Measurements from ENCODE around the gene TXK.

TXK gene

GRCh38 chr4:48073567-48074103 lies 60.4 kb downstream of the TXK start:
- ATAC-seq (replicated peaks), result no peak
- H3K36me3 Mint-ChIP-seq, result no peaks in the 10 kb centered on the region
- H3K4me1 Mint-ChIP-seq, result no peaks in the 10 kb centered on the region
- H3K4me3 Mint-ChIP-seq, result no peak overlapping the region
- no peaks in the 10 kb centered on the region for H3K9me3 Mint-ChIP-seq
- H3K27ac Mint-ChIP-seq, result no peak overlapping the region
- DNase-seq, result no peak
- no peaks in the 10 kb centered on the region for H3K27me3 Mint-ChIP-seq

DNA sequence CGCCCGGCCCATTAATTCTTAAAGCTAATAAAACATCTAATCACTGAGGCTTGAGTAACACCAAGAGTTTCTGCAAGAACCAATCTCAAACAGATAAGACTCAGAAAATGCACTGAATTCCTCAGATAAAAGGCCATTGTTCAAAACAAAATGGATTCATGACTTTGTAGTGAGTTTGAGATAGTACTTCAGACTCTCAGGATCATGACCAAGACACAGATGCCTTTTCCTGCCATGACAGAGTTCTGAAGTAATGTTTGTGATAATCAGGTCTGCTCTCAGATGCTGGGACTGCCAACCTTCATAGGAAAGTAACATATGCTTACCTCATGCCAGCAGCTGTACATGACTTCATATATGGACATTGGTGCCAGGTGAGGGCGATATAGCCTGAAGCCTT lies 62.9 kb downstream of the TXK start:
- Mint-ChIP-seq H3K27ac (no peak overlapping the region), H3K27me3 (no peaks in the 10 kb centered on the region)

GRCh38 chr4:48069026-48069425 lies 65.0 kb downstream of the TXK start:
- Mint-ChIP-seq H3K4me1 (peaks cover 9 to 23% of the 10 kb centered on the region in 2 donors), H3K27me3 (no peaks in the 10 kb centered on the region), H3K4me3 (no peak overlapping the region), H3K9me3 (no peaks in the 10 kb centered on the region), H3K27ac (no peak overlapping the region), H3K36me3 (peaks cover 0 to 3% of the 10 kb centered on the region in 2 donors)
- no peak for ATAC-seq (replicated peaks)
- no peak for DNase-seq

More for the DNA sequence above, 62.9 kb downstream of the TXK start:
- peaks cover 0 to 2% of the 10 kb centered on the region in 2 donors for H3K4me1 Mint-ChIP-seq
- no peaks in the 10 kb centered on the region for H3K36me3 Mint-ChIP-seq
- no peak overlapping the region for H3K4me3 Mint-ChIP-seq
- DNase-seq (no peak), ATAC-seq (replicated peaks) (no peak)
- H3K9me3 Mint-ChIP-seq, result no peaks in the 10 kb centered on the region

GRCh38 chr4:48068182-48068581 lies 65.9 kb downstream of the TXK start:
- no peak for ATAC-seq (replicated peaks)
- Mint-ChIP-seq H3K9me3 (no peaks in the 10 kb centered on the region), H3K27ac (no peak overlapping the region)

DNA sequence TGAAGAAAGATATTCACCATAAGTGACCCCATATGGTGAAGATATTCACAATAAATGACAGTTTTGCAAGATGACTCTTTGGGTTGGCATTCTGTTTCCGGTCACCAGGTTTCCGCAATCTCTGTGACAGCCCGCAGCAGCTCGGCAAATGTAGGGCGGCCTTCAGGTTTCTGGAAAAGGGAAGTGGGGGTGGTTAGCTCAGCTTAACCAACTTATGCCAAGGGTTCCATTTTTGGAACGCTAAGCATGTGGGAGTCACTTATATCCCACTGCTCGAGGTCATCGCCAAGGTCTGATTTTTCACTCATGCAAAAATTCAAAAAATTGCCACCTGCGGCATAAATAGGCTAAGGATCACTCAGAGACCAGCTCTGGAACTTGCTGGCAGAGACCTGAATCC lies 66.5 kb downstream of the TXK start:
- no peak for DNase-seq
- H3K27me3 Mint-ChIP-seq, result no peaks in the 10 kb centered on the region
- ATAC-seq (replicated peaks), result no peak
- peaks cover 9 to 26% of the 10 kb centered on the region in 2 donors for H3K4me1 Mint-ChIP-seq
- H3K9me3 Mint-ChIP-seq, result no peaks in the 10 kb centered on the region
- H3K36me3 Mint-ChIP-seq, result peaks cover 0 to 3% of the 10 kb centered on the region in 2 donors
- H3K27ac Mint-ChIP-seq, result no peak overlapping the region
- no peak overlapping the region for H3K4me3 Mint-ChIP-seq

More at GRCh38 chr4:48068182-48068581, 65.9 kb downstream of the TXK start:
- DNase-seq, result no peak
- H3K36me3 Mint-ChIP-seq, result peaks cover 0 to 3% of the 10 kb centered on the region in 2 donors
- peaks cover 9 to 26% of the 10 kb centered on the region in 2 donors for H3K4me1 Mint-ChIP-seq
- H3K27me3 Mint-ChIP-seq, result no peaks in the 10 kb centered on the region
- no peak overlapping the region for H3K4me3 Mint-ChIP-seq

DNA sequence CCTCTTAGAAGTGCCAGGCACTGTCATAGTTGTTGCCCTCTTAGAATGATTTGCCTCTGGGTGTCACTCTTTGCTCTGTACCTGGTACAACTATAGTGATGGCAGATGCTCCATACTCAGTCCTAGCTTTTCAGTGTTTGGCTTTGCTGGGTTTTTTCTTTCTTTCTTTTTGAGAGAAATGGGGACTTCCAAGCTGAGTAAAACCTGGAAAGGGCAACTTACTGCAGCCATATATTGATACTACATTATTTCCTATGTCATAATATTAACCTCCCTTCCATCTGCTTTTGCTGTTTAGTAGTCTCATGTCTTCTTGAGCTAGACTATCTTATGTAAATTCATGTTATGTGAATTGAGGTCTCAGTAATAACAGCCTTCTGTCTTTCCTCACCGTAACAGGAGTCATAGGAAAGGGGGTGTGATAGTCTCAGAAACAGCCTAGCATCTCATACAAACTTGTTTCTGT lies 68.4 kb downstream of the TXK start:
- peak; percentile 82 to 86 for ATAC-seq (replicated peaks)
- peaks cover 5 to 10% of the 10 kb centered on the region in 2 donors for H3K27me3 Mint-ChIP-seq

DNA sequence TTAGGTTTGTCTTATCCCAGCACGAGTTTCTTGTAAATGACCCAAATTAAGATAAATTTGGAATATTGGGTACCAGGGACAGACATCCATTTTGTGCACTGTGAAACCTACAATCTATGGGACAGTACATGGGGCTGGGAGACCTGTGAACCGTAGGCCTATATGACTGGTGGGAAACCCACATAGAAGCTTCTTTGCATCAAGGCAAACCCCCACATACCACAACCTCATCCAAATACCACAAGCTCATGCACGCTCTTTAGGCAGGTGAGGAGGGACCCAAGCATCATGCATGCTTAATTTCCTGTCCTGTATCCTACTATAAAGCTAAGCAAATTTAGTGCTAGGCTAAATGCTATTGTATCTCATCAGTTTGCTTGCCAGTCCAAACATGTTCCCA lies 69.7 kb downstream of the TXK start:
- Mint-ChIP-seq H3K27ac (no peak overlapping the region), H3K27me3 (peaks cover 11 to 18% of the 10 kb centered on the region in 2 donors), H3K36me3 (peaks cover 3 to 8% of the 10 kb centered on the region in 2 donors), H3K4me1 (peaks cover 9 to 26% of the 10 kb centered on the region in 2 donors), H3K9me3 (peaks cover 6 to 7% of the 10 kb centered on the region in 2 donors), H3K4me3 (no peak overlapping the region)
- ATAC-seq (replicated peaks), result peak; percentile 79 to 88
- DNase-seq, result peak; percentile 31

More for the DNA sequence above, 68.4 kb downstream of the TXK start:
- no peak overlapping the region for H3K4me3 Mint-ChIP-seq
- H3K36me3 Mint-ChIP-seq, result peaks cover 3 to 4% of the 10 kb centered on the region in 2 donors
- peaks cover 2 to 5% of the 10 kb centered on the region in 2 donors for H3K9me3 Mint-ChIP-seq
- H3K27ac Mint-ChIP-seq, result peak overlapping the region; percentile 56
- peak; percentile 19 for DNase-seq
- H3K4me1 Mint-ChIP-seq, result peaks cover 9 to 26% of the 10 kb centered on the region in 2 donors

DNA sequence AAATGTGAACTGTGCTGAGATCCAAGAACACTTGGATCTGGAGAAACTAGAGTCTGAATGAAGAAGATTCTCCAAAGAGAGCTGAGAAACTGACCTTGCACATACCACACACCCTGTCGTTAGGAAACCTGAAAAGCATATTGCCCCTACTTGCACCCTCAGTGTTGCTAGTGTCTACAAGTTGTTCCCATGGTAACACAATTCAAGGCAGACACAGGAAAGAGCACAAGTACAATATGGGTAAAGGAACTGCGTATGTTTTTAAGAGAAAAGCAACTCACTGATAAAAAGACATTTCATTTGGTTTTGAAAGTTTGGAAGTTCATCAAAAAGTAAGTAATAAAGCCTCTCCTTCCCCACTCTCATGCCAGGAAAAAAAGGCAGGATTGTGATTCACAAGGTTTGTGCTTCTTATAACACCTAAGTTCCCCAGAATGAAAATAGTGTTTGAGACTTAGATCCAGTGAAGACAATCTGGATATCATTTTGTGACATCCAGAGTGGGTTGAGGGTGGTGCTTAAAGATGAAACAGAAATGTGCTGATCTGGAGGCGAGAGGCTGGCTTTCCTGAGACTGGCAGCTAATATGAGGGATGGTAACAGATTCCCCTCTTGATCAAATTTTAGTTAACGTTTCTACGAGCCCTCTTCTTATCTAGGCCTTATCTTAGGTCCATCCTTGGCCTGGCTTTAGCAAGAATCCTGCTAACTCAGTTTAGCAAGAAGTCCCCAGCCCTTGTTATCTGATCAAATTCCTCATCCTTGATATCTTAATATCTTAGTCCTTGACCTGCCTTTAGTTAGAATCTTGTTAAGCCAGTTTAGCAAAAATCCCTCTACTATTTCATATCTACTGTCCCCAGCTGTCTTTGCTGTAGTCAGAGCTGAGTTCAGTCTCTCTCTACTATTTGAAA lies 75.2 kb downstream of the TXK start:
- no peak overlapping the region for H3K27ac Mint-ChIP-seq
- ATAC-seq (replicated peaks), result no peak
- H3K27me3 Mint-ChIP-seq, result peaks cover 20 to 28% of the 10 kb centered on the region in 2 donors

GRCh38 chr4:48051078-48051477 lies 83.0 kb downstream of the TXK start:
- DNase-seq, result no peak
- H3K36me3 Mint-ChIP-seq, result no peaks in the 10 kb centered on the region
- no peak overlapping the region for H3K4me3 Mint-ChIP-seq
- no peaks in the 10 kb centered on the region for H3K9me3 Mint-ChIP-seq
- ATAC-seq (replicated peaks), result no peak
- peaks cover 20 to 41% of the 10 kb centered on the region in 2 donors for H3K4me1 Mint-ChIP-seq
- H3K27me3 Mint-ChIP-seq, result peaks cover 6 to 14% of the 10 kb centered on the region in 2 donors
- H3K27ac Mint-ChIP-seq, result no peak overlapping the region

More for the DNA sequence above, 75.2 kb downstream of the TXK start:
- Mint-ChIP-seq H3K9me3 (peaks cover 6 to 7% of the 10 kb centered on the region in 2 donors), H3K36me3 (peaks cover 3 to 6% of the 10 kb centered on the region in 2 donors), H3K4me3 (no peak overlapping the region), H3K4me1 (peaks cover 0 to 2% of the 10 kb centered on the region in 2 donors)
- no peak for DNase-seq

DNA sequence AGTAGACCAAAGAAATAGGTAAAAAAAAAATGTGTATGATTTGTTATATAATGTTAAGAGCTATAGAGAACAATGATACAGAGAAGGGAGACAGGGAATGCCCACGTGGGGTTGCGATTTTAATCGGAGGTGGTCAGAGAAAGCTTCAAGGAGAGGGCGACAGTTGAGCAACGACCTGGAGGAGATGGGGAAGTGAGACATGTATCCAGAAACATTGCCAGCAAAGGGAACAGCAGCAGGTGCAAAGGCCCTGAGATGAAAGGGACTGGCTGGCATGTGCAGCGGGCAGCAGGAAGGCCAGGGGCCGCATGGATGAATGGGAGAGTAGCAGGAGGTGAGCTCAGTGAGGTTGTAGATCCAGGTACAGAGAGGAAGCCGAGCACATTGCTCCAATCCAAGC lies 84.6 kb downstream of the TXK start:
- Mint-ChIP-seq H3K27me3 (peaks cover 8 to 18% of the 10 kb centered on the region in 2 donors), H3K27ac (no peak overlapping the region), H3K36me3 (no peaks in the 10 kb centered on the region), H3K9me3 (no peaks in the 10 kb centered on the region), H3K4me3 (no peak overlapping the region), H3K4me1 (peaks cover 27 to 56% of the 10 kb centered on the region in 2 donors)
- DNase-seq (no peak), ATAC-seq (replicated peaks) (no peak)

- Mint-ChIP-seq H3K36me3 (no peaks in the 10 kb centered on the region), H3K4me1 (peaks cover 35 to 65% of the 10 kb centered on the region in 2 donors), H3K27me3 (peaks cover 8 to 18% of the 10 kb centered on the region in 2 donors), H3K27ac (no peak overlapping the region), H3K4me3 (peak overlapping the region in 1 of 2 donors; percentile 50), H3K9me3 (no peaks in the 10 kb centered on the region)
- ATAC-seq (replicated peaks), result peak; percentile 46 to 49
- DNase-seq, result no peak
Observed at GRCh38 chr4:48047896-48048295, 86.2 kb downstream of the TXK start.

DNA sequence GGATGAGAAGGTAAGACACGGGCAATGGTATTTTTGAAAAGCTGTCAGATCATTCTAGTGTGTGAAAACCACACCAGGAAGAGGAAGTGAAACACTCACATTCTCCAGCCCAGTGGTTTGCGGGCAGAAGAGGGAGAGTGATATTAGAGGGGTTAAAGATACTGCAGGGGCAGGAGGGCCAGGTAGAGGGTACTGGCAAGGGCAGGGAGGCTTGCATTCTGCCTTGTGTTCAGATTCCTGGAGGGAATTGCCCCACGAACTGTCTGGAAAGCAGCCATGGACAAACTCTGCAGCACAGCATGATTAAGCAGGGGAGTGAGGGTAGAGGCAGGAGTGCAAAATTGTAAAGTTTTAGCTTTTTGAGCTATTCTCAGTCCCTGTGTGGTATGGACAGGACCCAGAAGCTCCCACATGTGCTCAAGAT lies 86.6 kb downstream of the TXK start:
- Mint-ChIP-seq H3K4me1 (peaks cover 40 to 70% of the 10 kb centered on the region in 2 donors), H3K27ac (peak overlapping the region; percentile 6), H3K36me3 (no peaks in the 10 kb centered on the region), H3K4me3 (peak overlapping the region; percentile 53 to 54), H3K9me3 (no peaks in the 10 kb centered on the region), H3K27me3 (peaks cover 8 to 18% of the 10 kb centered on the region in 2 donors)
- ATAC-seq (replicated peaks), result peak; percentile 97
- peak; percentile 74 for DNase-seq

GRCh38 chr4:48046059-48046458 lies 88.0 kb downstream of the TXK start:
- Mint-ChIP-seq H3K9me3 (no peaks in the 10 kb centered on the region), H3K4me1 (peaks cover 48 to 84% of the 10 kb centered on the region in 2 donors), H3K36me3 (no peaks in the 10 kb centered on the region), H3K27ac (no peak overlapping the region), H3K4me3 (peak overlapping the region in 1 of 2 donors; percentile 22), H3K27me3 (peaks cover 8 to 12% of the 10 kb centered on the region in 2 donors)
- ATAC-seq (replicated peaks) (no peak), DNase-seq (no peak)

DNA sequence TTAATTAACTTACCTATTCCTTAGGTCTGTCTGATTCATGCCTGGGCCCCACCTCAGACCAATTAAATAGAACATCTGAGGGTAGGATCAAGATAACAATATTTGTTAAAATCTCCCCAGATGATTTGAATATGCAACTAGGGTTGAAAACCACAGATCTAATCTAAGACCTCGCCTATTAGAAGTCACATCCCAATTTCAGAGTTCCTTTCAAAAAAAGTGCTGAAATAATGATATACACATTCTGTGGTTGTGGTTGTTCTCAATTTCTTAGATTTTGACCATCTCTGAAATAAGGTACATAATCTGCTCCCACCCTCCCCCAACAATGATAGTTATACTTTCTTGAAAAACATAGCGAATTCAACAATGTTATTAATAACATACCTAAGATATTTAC lies 89.8 kb downstream of the TXK start:
- Mint-ChIP-seq H3K36me3 (no peaks in the 10 kb centered on the region), H3K4me1 (peaks cover 45 to 75% of the 10 kb centered on the region in 2 donors), H3K27ac (no peak overlapping the region), H3K27me3 (peaks cover 5 to 7% of the 10 kb centered on the region in 2 donors), H3K9me3 (no peaks in the 10 kb centered on the region), H3K4me3 (no peak overlapping the region)
- ATAC-seq (replicated peaks) (no peak), DNase-seq (no peak)

Measured in stimulated activated naive B cell treated with anti-CD40 and anti-IgM and Interleukin-4, amounts not matched to agents 10 μg/mL and 1 μg/mL and 100 μg/mL, for 72 hours (primary cell).